GM12878 (cell line): Measurements from ENCODE around the gene RHEX. TPM values are rescaled to one million over a fixed set of nuclear protein-coding genes. Genes with fewer than 3 reads are reported as not detected.
A peak's percentile ranks its signal among the peaks of the same experiment; 100 is the strongest.

Experiments used
- ATAC-seq: fragments of 200-7000 bp; cut with Tn5 transposase; 3 replicates; pipeline ENCODE4 v1.9.1; 2020; ENCODE audit warnings: mild to moderate bottlenecking, moderate library complexity
- BruUV-seq: library from RNA; stranded (reverse); fragments of 400-500 nt; replicated peaks from 2 replicates; lab custom pipeline; 2021; lab: Mats Ljungman, UMichigan
- CTCF ChIA-PET: fragments of 300-600 bp; sonication (Branson Sonifier 250); formaldehyde crosslinking; extraction: SDS; loops from one replicate; lab custom pipeline; 2021; ENCODE audit warnings: inconsistent platforms; lab: Yijun Ruan, JAX
- POLR2A ChIA-PET: fragments of 350-600 bp; formaldehyde crosslinking; extraction: SDS; loops from one replicate; lab custom pipeline; 2021; ENCODE audit warnings: inconsistent platforms; lab: Charles Lee
- RAD21 ChIA-PET: fragments of 300-600 bp; sonication (Branson Sonifier 250); formaldehyde crosslinking; loops from one replicate; lab custom pipeline; 2023; ENCODE audit warnings: antibody characterized with exemption; ENCODE audit not compliant: unreplicated experiment; lab: Charles Lee
- SMC1A ChIA-PET: fragments of 300-600 bp; sonication (Branson Sonifier 250); formaldehyde crosslinking; loops from one replicate; lab custom pipeline; 2023; ENCODE audit not compliant: unreplicated experiment, uncharacterized antibody; lab: Charles Lee
- DNase-seq: peaks from one replicate; pipeline ENCODE4 v3.0.0-alpha.2; 2011; ENCODE audit warnings: low read depth, low spot score
- FAIRE-seq: peaks from 3 replicates; lab custom pipeline; 2011; peaks lifted over from hg19 to GRCh38; lab: Jason Lieb, UNC
- H2AFZ ChIP-seq: 2 replicates; pipeline ENCODE4 v1.6.0; 2011; ENCODE audit warnings: low read depth, low read length, control low read depth; ENCODE audit not compliant: control insufficient read depth
- H3K27ac ChIP-seq: 2 replicates; pipeline ENCODE4 v1.5.1; 2011; ENCODE audit warnings: control low read depth; ENCODE audit not compliant: control insufficient read depth, insufficient read depth
- H3K27me3 ChIP-seq, 2 experiments: replicated peaks in 1 of 2; 2 replicates each; pipeline versions ENCODE4 v1.6.0 to v1.6.1; 2011; ENCODE audit warnings: low read length in 1 of 2; ENCODE audit not compliant: control insufficient read depth in 2 of 2, insufficient read depth in 2 of 2
- H3K36me3 ChIP-seq, 2 experiments: 2 replicates each; pipeline ENCODE4 v1.5.1; 2011; ENCODE audit warnings: low read length in 1 of 2; ENCODE audit not compliant: control insufficient read depth in 2 of 2, insufficient read depth in 2 of 2
- H3K4me1 ChIP-seq: 2 replicates; pipeline ENCODE4 v1.6.1; 2011; ENCODE audit warnings: mild to moderate bottlenecking, low read length, moderate library complexity, mixed read lengths; ENCODE audit not compliant: control insufficient read depth, insufficient read depth
- H3K4me2 ChIP-seq: 2 replicates; pipeline ENCODE4 v1.6.0; 2011; ENCODE audit warnings: control low read depth; ENCODE audit not compliant: control insufficient read depth, insufficient read depth
- H3K4me3 ChIP-seq: fragments of 200-600 bp; sonication (generic); 2 replicates; pipeline ENCODE4 v1.5.1; 2016
- H3K79me2 ChIP-seq: 2 replicates; pipeline ENCODE4 v1.6.0; 2011; ENCODE audit warnings: low read length; ENCODE audit not compliant: control insufficient read depth, insufficient read depth
- H3K9ac ChIP-seq: 2 replicates; pipeline ENCODE4 v1.8.0; 2011; ENCODE audit warnings: low read length, control low read depth, mixed read lengths; ENCODE audit not compliant: control insufficient read depth, insufficient read depth
- H3K9me3 ChIP-seq: replicated peaks from 3 replicates; pipeline ENCODE4 v1.5.1; 2011; ENCODE audit warnings: mild to moderate bottlenecking, low read length; ENCODE audit not compliant: control insufficient read depth, insufficient read depth
- H4K20me1 ChIP-seq: 2 replicates; pipeline ENCODE4 v1.6.0; 2011; ENCODE audit not compliant: control insufficient read depth, insufficient read depth
- IRF4 ChIP-seq: IDR thresholded peaks from 2 replicates; pipeline ENCODE4 v1.6.1; 2011; ENCODE audit warnings: low read depth, low read length
- IRF5 ChIP-seq: fragments of 450-650 bp; IDR thresholded peaks from 2 replicates; pipeline ENCODE4 v1.6.1; 2017; ENCODE audit warnings: borderline replicate concordance
- MTA3 ChIP-seq: IDR thresholded peaks from 2 replicates; pipeline ENCODE4 v1.6.1; 2012; ENCODE audit warnings: low read length, inconsistent platforms, borderline replicate concordance
- POLR2AphosphoS2 ChIP-seq: IDR thresholded peaks from 2 replicates; pipeline ENCODE4 v1.6.1; 2011; ENCODE audit warnings: low read depth, mild to moderate bottlenecking, low read length, improper control_type of control experiment, moderate library complexity
- SPI1 ChIP-seq: IDR thresholded peaks from 2 replicates; pipeline ENCODE4 v1.6.1; 2011; ENCODE audit warnings: low read depth, mild to moderate bottlenecking, low read length, moderate library complexity, borderline replicate concordance; ENCODE audit not compliant: insufficient read depth
- SREBF1 ChIP-seq: IDR thresholded peaks from 2 replicates; pipeline ENCODE4 v1.6.1; 2012; ENCODE audit warnings: mild to moderate bottlenecking, low read length
- STAT1 ChIP-seq: fragments of 450-650 bp; conservative IDR thresholded peaks from 2 replicates; pipeline ENCODE4 v1.6.1; 2014; ENCODE audit warnings: antibody characterized with exemption, mild to moderate bottlenecking
- ZBED1 ChIP-seq: IDR thresholded peaks from 2 replicates; pipeline ENCODE4 v1.6.1; 2016; ENCODE audit warnings: borderline replicate concordance
- WGBS: methylation state at CpG from one replicate; pipeline ENCODE4 v1.1.6; 2016; ENCODE audit warnings: low lambda C conversion rate; ENCODE audit not compliant: insufficient replicate concordance, insufficient coverage; ENCODE audit errors: missing lambda C conversion rate; 5-methylcytosine and 5-hydroxymethylcytosine counted together
- in situ Hi-C: fragments of 300-500 bp; cut with MboI; formaldehyde crosslinking; loops from 9 replicates; pipeline ENCODE4 v1.14.3; 2018; ENCODE audit warnings: mixed read lengths
- intact Hi-C: fragments of 100-400 bp; cut with micrococcal nuclease; formaldehyde crosslinking; loops from one replicate; pipeline ENCODE4 v1.14.2; 2022; ENCODE audit not compliant: unreplicated experiment
- polyA plus RNA-seq, 11 experiments: library from polyadenylated mRNA; depleted of rRNA in 4 of 11; unstranded in 6 of 11; stranded (reverse) in 5 of 11; fragments of >200 nt; fragmentation: Nextera tagmentation in 4 of 11; fragmentation: Illumina TruSeq in 1 of 11; extraction: Ambion mirVana in 4 of 11; extraction: Trizol in 1 of 11; gene quantifications; 1 replicate in 1 of 11; 2 replicates in 10 of 11; pipeline versions ENCODE4 v1.2.1 to v1.2.3, GENCODE V29; 2011 to 2016; ENCODE audit warnings: inconsistent platforms in 2 of 11, missing spikeins in 2 of 11, low read depth in 1 of 11
- total RNA-seq, 4 experiments: library from RNA; depleted of rRNA in 3 of 4; stranded (reverse); fragments of >200 nt in 3 of 4; fragmentation: Illumina TruSeq in 1 of 4; extraction: Trizol in 1 of 4; gene quantifications; 2 replicates each; pipeline versions ENCODE4 v1.2.1 to v1.2.3, GENCODE V29; 2013 to 2021
- TF ChIP-seq, protein P1 (sequence below): fragments of 450-650 bp; formaldehyde crosslinking; IDR thresholded peaks from 2 replicates; pipeline ENCODE4 v1.4.0; 2020; ENCODE audit warnings: mild to moderate bottlenecking, moderate library complexity

The RHEX gene
- total and polyA plus RNA-seq, 10 of the 15 experiments (the other 5 are each of a cell fraction or from before 2014, with no cell fraction given), result 2.4 to 11.4 (median 5.7) TPM

DNA sequence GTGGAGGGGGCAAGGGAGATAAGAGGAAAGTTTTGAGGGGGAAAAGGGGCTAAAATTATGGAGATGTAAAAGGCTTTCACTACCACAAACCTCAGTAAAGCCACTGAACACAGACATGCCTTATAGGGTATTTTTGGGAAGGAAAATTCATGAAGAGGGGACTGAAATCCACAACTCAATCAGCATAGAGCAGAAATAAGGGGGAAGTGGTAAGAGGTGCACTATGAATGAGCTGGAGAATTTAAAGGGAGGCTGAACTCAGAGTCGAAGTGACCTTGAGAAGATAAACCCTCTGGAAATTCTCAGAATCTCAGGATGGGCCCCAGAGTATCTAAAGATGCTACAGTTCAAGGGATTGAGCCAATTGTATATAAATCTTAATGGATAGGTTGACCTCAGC lies 15.3 kb downstream of the RHEX start:
- SMC1A ChIA-PET, result interaction anchor here (0.9 to 1.6 kb wide), 4 partner anchors 24 to 38 kb away, joined by 3 to 8 read pairs (median 5); no protein-coding TSS in a partner anchor
- BruUV-seq, result no TSS peak
- peak overlapping the region; percentile 1 for H3K27ac ChIP-seq
- peaks cover 26% of the 10 kb centered on the region for H3K4me1 ChIP-seq
- FAIRE-seq (no peak), ATAC-seq (no peak)
- WGBS, result 35% methylated on average over 1 of the region's 1 CpG
- peaks cover 0 to 13% of the 10 kb centered on the region in 2 experiments; a peak in 3 of 4 replicates for H3K36me3 ChIP-seq
- POLR2A ChIA-PET, result interaction anchor here (0.5 kb wide), 1 partner anchor 77 kb away, joined by 6 read pairs; no protein-coding TSS in a partner anchor
- H3K79me2 ChIP-seq, result no peaks in the 10 kb centered on the region
- H3K27me3 ChIP-seq, result no peaks in the 10 kb centered on the region
- intact Hi-C loops, result loop anchor here (5.0 kb wide), 1 partner anchor 36 kb away; no protein-coding TSS in a partner anchor
- H3K9ac ChIP-seq, result no peak overlapping the region
- H2AFZ ChIP-seq, result no peak overlapping the region
- no peaks in the 10 kb centered on the region; the same call in 1 of the 2 replicates for H4K20me1 ChIP-seq
- CTCF ChIA-PET, result interaction anchor here (0.9 to 1.5 kb wide), 4 partner anchors 9 to 38 kb away, joined by 3 to 8 read pairs (median 4); no protein-coding TSS in a partner anchor
- in situ Hi-C loops, result no loop called here
- H3K9me3 ChIP-seq, result no peaks in the 10 kb centered on the region
- no peak overlapping the region for H3K4me3 ChIP-seq
- RAD21 ChIA-PET, result no interaction called here
- no peak overlapping the region for H3K4me2 ChIP-seq
- TF ChIP-seq POLR2AphosphoS2 (no peak), SPI1 (peak; percentile 58; the same call in 1 of the 2 replicates)
- TF ChIP-seq, all 136 proteins: peak for 1
- DNase-seq, result no peak

DNA sequence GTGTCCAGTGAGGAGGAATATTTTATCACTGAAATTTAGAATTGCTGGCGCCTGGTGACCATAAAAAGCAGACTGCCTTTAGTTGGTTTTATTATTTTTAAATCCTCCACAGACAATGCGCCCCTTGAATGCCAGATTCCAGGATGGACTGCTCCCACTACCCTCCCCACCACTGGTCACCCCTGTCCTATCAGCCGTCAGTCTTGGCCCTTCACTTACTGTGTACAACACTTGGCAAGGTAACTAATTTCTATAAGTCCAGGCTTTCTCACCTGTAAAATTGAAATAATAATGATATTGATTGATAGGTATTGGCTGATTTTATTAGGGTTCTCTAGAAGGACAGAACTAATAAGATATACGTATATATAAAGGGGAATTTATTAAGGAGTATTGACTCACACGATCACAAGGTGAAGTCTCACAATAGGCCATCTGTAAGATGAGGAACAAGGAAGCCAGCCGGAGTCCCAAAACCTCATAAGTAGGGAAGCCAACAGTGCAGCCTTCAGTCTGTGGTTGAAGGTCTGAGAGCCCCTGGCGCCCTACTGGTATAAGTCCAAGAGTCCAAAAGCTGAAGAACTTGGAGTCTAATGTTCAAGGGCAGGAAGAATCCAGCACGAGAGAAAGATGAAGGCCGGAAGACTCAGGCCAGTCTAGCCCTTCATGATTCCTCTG lies 17.8 kb downstream of the RHEX start:
- ATAC-seq (no peak), FAIRE-seq (no peak), DNase-seq (no peak)
- intact Hi-C loops (no loop called here), in situ Hi-C loops (no loop called here)
- H4K20me1 ChIP-seq, result no peaks in the 10 kb centered on the region; the same call in 1 of the 2 replicates
- no peaks in the 10 kb centered on the region for H3K9me3 ChIP-seq
- no peak for TF ChIP-seq ZBED1
- no peak for TF ChIP-seq IRF4
- TF ChIP-seq, protein P1, sequence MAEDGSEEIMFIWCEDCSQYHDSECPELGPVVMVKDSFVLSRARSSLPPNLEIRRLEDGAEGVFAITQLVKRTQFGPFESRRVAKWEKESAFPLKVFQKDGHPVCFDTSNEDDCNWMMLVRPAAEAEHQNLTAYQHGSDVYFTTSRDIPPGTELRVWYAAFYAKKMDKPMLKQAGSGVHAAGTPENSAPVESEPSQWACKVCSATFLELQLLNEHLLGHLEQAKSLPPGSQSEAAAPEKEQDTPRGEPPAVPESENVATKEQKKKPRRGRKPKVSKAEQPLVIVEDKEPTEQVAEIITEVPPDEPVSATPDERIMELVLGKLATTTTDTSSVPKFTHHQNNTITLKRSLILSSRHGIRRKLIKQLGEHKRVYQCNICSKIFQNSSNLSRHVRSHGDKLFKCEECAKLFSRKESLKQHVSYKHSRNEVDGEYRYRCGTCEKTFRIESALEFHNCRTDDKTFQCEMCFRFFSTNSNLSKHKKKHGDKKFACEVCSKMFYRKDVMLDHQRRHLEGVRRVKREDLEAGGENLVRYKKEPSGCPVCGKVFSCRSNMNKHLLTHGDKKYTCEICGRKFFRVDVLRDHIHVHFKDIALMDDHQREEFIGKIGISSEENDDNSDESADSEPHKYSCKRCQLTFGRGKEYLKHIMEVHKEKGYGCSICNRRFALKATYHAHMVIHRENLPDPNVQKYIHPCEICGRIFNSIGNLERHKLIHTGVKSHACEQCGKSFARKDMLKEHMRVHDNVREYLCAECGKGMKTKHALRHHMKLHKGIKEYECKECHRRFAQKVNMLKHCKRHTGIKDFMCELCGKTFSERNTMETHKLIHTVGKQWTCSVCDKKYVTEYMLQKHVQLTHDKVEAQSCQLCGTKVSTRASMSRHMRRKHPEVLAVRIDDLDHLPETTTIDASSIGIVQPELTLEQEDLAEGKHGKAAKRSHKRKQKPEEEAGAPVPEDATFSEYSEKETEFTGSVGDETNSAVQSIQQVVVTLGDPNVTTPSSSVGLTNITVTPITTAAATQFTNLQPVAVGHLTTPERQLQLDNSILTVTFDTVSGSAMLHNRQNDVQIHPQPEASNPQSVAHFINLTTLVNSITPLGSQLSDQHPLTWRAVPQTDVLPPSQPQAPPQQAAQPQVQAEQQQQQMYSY, result no peak
- no peak for TF ChIP-seq MTA3
- no peak for TF ChIP-seq IRF5
- TF ChIP-seq SREBF1, result no peak
- TF ChIP-seq STAT1, result no peak
- ChIA-PET CTCF (interaction anchor here (1.4 kb wide), 1 partner anchor 40 kb away, joined by 4 read pairs; no protein-coding TSS in a partner anchor), POLR2A (no interaction called here), SMC1A (interaction anchor here (0.6 to 1.5 kb wide), 4 partner anchors 11 to 41 kb away, joined by 3 read pairs; no protein-coding TSS in a partner anchor), RAD21 (no interaction called here)
- no TSS peak for BruUV-seq
- H3K4me3 ChIP-seq, result no peak overlapping the region
- WGBS, result 90% methylated on average over 9 of the region's 9 CpGs
- H3K27ac ChIP-seq, result no peak overlapping the region
- H3K9ac ChIP-seq, result no peak overlapping the region
- no peak overlapping the region for H2AFZ ChIP-seq
- H3K4me2 ChIP-seq, result no peak overlapping the region
- peaks cover 0 to 16% of the 10 kb centered on the region in 2 experiments; a peak in 3 of 4 replicates for H3K36me3 ChIP-seq
- H3K79me2 ChIP-seq, result no peaks in the 10 kb centered on the region
- peaks cover 20% of the 10 kb centered on the region for H3K4me1 ChIP-seq
- no peaks in the 10 kb centered on the region for H3K27me3 ChIP-seq
